H9 (cell line): ENCODE measurements around the gene PROK1. TPM values are rescaled to one million over a fixed set of nuclear protein-coding genes. Genes with fewer than 3 reads are reported as not detected.

Experiments
- DNase-seq: peaks from one replicate; pipeline ENCODE4 v3.0.0-alpha.2; 2017
- H2AFZ ChIP-seq: one replicate; pipeline ENCODE4 v1.6.1; 2013; ENCODE audit warnings: mild to moderate bottlenecking, low read length, control low read depth, moderate library complexity
- H2AK5ac ChIP-seq: 2 replicates; pipeline ENCODE4 v1.6.1; 2013; ENCODE audit warnings: low read length, control low read depth, mixed read lengths; ENCODE audit not compliant: insufficient read length
- H2BK120ac ChIP-seq: one replicate; pipeline ENCODE4 v1.6.1; 2013; ENCODE audit warnings: low read depth, mild to moderate bottlenecking, low read length, control low read depth, inconsistent platforms; ENCODE audit not compliant: poor library complexity, severe bottlenecking
- H2BK12ac ChIP-seq: 2 replicates; pipeline ENCODE4 v1.6.1; 2013; ENCODE audit warnings: low read length, control low read depth, mixed read lengths, low read depth; ENCODE audit not compliant: insufficient read length
- H2BK15ac ChIP-seq: 2 replicates; pipeline ENCODE4 v1.6.1; 2013; ENCODE audit warnings: low read depth, low read length, control low read depth
- H2BK20ac ChIP-seq: one replicate; pipeline ENCODE4 v1.6.1; 2013; ENCODE audit warnings: low read depth, mild to moderate bottlenecking, low read length, control low read depth, inconsistent platforms; ENCODE audit not compliant: poor library complexity, severe bottlenecking
- H2BK5ac ChIP-seq: 2 replicates; pipeline ENCODE4 v1.6.1; 2013; ENCODE audit warnings: low read length, control low read depth, mixed read lengths; ENCODE audit not compliant: insufficient read length
- H3K14ac ChIP-seq: 2 replicates; pipeline ENCODE4 v1.6.1; 2013; ENCODE audit warnings: low read length, control low read depth; ENCODE audit not compliant: insufficient read depth
- H3K18ac ChIP-seq: 2 replicates; pipeline ENCODE4 v1.6.1; 2013; ENCODE audit warnings: low read depth, mild to moderate bottlenecking, mixed read lengths, low read length, control low read depth; ENCODE audit not compliant: insufficient read length
- H3K23ac ChIP-seq: 2 replicates; pipeline ENCODE4 v1.6.1; 2013; ENCODE audit warnings: low read length, control low read depth, mixed read lengths, low read depth; ENCODE audit not compliant: insufficient read length
- H3K23me2 ChIP-seq: 2 replicates; pipeline ENCODE4 v1.6.1; 2013; ENCODE audit warnings: low read depth, mild to moderate bottlenecking, mixed read lengths, low read length, control low read depth; ENCODE audit not compliant: insufficient read length, poor library complexity, severe bottlenecking
- H3K27ac ChIP-seq: 2 replicates; pipeline ENCODE4 v1.5.1; 2013; ENCODE audit warnings: low read length, control low read depth, mixed read lengths, low read depth; ENCODE audit not compliant: insufficient read length
- H3K27me3 ChIP-seq: 2 replicates; pipeline ENCODE4 v1.6.1; 2013; ENCODE audit warnings: low read length, control low read depth, inconsistent platforms; ENCODE audit not compliant: insufficient read depth
- H3K4ac ChIP-seq: 2 replicates; pipeline ENCODE4 v1.6.1; 2013; ENCODE audit warnings: low read depth, mild to moderate bottlenecking, control low read depth, inconsistent platforms, low read length, moderate library complexity
- H3K4me1 ChIP-seq: 2 replicates; pipeline ENCODE4 v1.6.1; 2013; ENCODE audit warnings: low read length, control low read depth, inconsistent platforms; ENCODE audit not compliant: insufficient read depth
- H3K4me2 ChIP-seq: 2 replicates; pipeline ENCODE4 v1.6.1; 2013; ENCODE audit warnings: low read length, control low read depth, mixed read lengths; ENCODE audit not compliant: insufficient read length, insufficient read depth
- H3K56ac ChIP-seq: 2 replicates; pipeline ENCODE4 v1.6.1; 2013; ENCODE audit warnings: low read depth, mild to moderate bottlenecking, mixed read lengths, low read length, control low read depth; ENCODE audit not compliant: insufficient read length
- H3K79me1 ChIP-seq: 2 replicates; pipeline ENCODE4 v1.6.1; 2013; ENCODE audit warnings: low read depth, mild to moderate bottlenecking, moderate library complexity, low read length, control low read depth, inconsistent platforms; ENCODE audit not compliant: insufficient read depth, poor library complexity, severe bottlenecking
- H3K79me2 ChIP-seq: 2 replicates; pipeline ENCODE4 v1.6.1; 2013; ENCODE audit warnings: low read length, control low read depth, inconsistent platforms; ENCODE audit not compliant: insufficient read depth
- H3K9ac ChIP-seq: 2 replicates; pipeline ENCODE4 v1.6.1; 2013; ENCODE audit warnings: low read length, control low read depth, mixed read lengths; ENCODE audit not compliant: insufficient read length; ENCODE audit errors: extremely low read depth
- H3K9me3 ChIP-seq: one replicate; pipeline ENCODE4 v1.6.1; 2013; ENCODE audit warnings: low read depth, low read length, inconsistent platforms; ENCODE audit not compliant: control insufficient read depth
- H3T11ph ChIP-seq: one replicate; pipeline ENCODE4 v1.6.1; 2013; ENCODE audit warnings: mild to moderate bottlenecking, low read length, control low read depth, inconsistent platforms
- H4K20me1 ChIP-seq: one replicate; pipeline ENCODE4 v1.6.1; 2013; ENCODE audit not compliant: control insufficient read depth, insufficient read length, insufficient read depth
- H4K5ac ChIP-seq: 2 replicates; pipeline ENCODE4 v1.6.1; 2013; ENCODE audit warnings: low read depth, mild to moderate bottlenecking, mixed read lengths, low read length, control low read depth; ENCODE audit not compliant: insufficient read length
- H4K8ac ChIP-seq: replicated peaks from 2 replicates; pipeline ENCODE4 v1.6.1; 2013; ENCODE audit warnings: low read length, control low read depth, mixed read lengths, low read depth; ENCODE audit not compliant: insufficient read length
- H4K91ac ChIP-seq: 2 replicates; pipeline ENCODE4 v1.6.1; 2013; ENCODE audit warnings: low read depth, mild to moderate bottlenecking, moderate library complexity, mixed read lengths, low read length, control low read depth; ENCODE audit not compliant: insufficient read length
- H3K27ac Mint-ChIP-seq, 3 experiments: 2 replicates in 2 of 3; 3 replicates in 1 of 3; pipeline ENCODE4 v1.8.0; 2020 to 2021; ENCODE audit warnings: mixed read lengths in 3 of 3, mild to moderate bottlenecking in 1 of 3, moderate library complexity in 1 of 3
- H3K27me3 Mint-ChIP-seq: 2 replicates; pipeline ENCODE4 v1.8.0; 2021; ENCODE audit warnings: low read depth, mild to moderate bottlenecking, moderate library complexity, mixed read lengths
- H3K36me3 Mint-ChIP-seq, 3 experiments: 2 replicates in 2 of 3; 3 replicates in 1 of 3; pipeline ENCODE4 v1.8.0; 2020 to 2021; ENCODE audit warnings: low read depth in 3 of 3, mixed read lengths in 3 of 3; ENCODE audit not compliant: insufficient read depth in 1 of 3
- H3K4me1 Mint-ChIP-seq, 2 experiments: 2 replicates each; pipeline ENCODE4 v1.8.0; 2020; ENCODE audit warnings: mixed read lengths in 2 of 2
- H3K4me3 Mint-ChIP-seq, 2 experiments: 2 replicates in 1 of 2; 3 replicates in 1 of 2; pipeline ENCODE4 v1.8.0; 2020 to 2021; ENCODE audit warnings: mild to moderate bottlenecking in 2 of 2, mixed read lengths in 2 of 2, moderate library complexity in 1 of 2
- H3K9me3 Mint-ChIP-seq, 2 experiments: 2 replicates in 1 of 2; 3 replicates in 1 of 2; pipeline ENCODE4 v1.8.0; 2020; ENCODE audit warnings: mild to moderate bottlenecking in 2 of 2, mixed read lengths in 2 of 2, moderate library complexity in 1 of 2
- WGBS: extraction: QIAGEN DNeasy Blood & Tissue Kit; methylation state at CpG from one replicate; pipeline ENCODE4 v1.1.7; 2013; ENCODE audit warnings: missing lambda C conversion rate, low lambda C conversion rate, mixed read lengths; ENCODE audit not compliant: insufficient read length; ENCODE audit errors: extremely low coverage; 5-methylcytosine and 5-hydroxymethylcytosine counted together
- total RNA-seq: library from RNA; stranded (reverse); gene quantifications from 2 replicates; pipeline ENCODE4 v1.2.1, GENCODE V29; 2021
- TF ChIP-seq, protein P1 (sequence below): fragments of 200-600 bp; sonication (generic); conservative IDR thresholded peaks from 3 replicates; pipeline ENCODE4 v1.8.0; 2021; ENCODE audit warnings: antibody characterized with exemption, mild to moderate bottlenecking

Gene PROK1
- total RNA-seq, 1 experiment from 2014 or later = not detected

- Histone ChIP-seq H2BK15ac (no peak overlapping the region), H4K5ac (no peak overlapping the region), H3K14ac (no peak overlapping the region), H4K20me1 (no peaks in the 10 kb centered on the region), H3K23me2 (no peaks in the 10 kb centered on the region), H3T11ph (no peak overlapping the region), H4K91ac (no peak overlapping the region), H2BK12ac (no peak overlapping the region), H2BK5ac (no peak overlapping the region), H3K79me1 (no peaks in the 10 kb centered on the region), H3K23ac (no peak overlapping the region), H3K9me3 (no peaks in the 10 kb centered on the region), H3K4me1 (no peaks in the 10 kb centered on the region; the same call in 1 of the 2 replicates), H3K27ac (no peak overlapping the region), H3K9ac (no peak overlapping the region), H2AK5ac (no peak overlapping the region), H2AFZ (no peak overlapping the region), H4K8ac (no peak overlapping the region), H3K4ac (no peak overlapping the region), H3K79me2 (no peaks in the 10 kb centered on the region), H3K4me2 (no peak overlapping the region), H3K56ac (no peak overlapping the region), H2BK20ac (no peak overlapping the region), H2BK120ac (no peak overlapping the region), H3K18ac (no peak overlapping the region), H3K27me3 (no peaks in the 10 kb centered on the region; the same call in 1 of the 2 replicates)
- H3K27ac Mint-ChIP-seq = no peak overlapping the region
- H3K4me1 Mint-ChIP-seq = peaks cover 21 to 22% of the 10 kb centered on the region in 2 experiments
- H3K9me3 Mint-ChIP-seq = no peaks in the 10 kb centered on the region
- WGBS = no CpG with 5 or more reads among the region's 4 CpGs
- no peak overlapping the region for H3K4me3 Mint-ChIP-seq
- TF ChIP-seq, protein P1, sequence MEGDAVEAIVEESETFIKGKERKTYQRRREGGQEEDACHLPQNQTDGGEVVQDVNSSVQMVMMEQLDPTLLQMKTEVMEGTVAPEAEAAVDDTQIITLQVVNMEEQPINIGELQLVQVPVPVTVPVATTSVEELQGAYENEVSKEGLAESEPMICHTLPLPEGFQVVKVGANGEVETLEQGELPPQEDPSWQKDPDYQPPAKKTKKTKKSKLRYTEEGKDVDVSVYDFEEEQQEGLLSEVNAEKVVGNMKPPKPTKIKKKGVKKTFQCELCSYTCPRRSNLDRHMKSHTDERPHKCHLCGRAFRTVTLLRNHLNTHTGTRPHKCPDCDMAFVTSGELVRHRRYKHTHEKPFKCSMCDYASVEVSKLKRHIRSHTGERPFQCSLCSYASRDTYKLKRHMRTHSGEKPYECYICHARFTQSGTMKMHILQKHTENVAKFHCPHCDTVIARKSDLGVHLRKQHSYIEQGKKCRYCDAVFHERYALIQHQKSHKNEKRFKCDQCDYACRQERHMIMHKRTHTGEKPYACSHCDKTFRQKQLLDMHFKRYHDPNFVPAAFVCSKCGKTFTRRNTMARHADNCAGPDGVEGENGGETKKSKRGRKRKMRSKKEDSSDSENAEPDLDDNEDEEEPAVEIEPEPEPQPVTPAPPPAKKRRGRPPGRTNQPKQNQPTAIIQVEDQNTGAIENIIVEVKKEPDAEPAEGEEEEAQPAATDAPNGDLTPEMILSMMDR = no peak
- no peaks in the 10 kb centered on the region for H3K36me3 Mint-ChIP-seq
- H3K27me3 Mint-ChIP-seq = peaks cover 14% of the 10 kb centered on the region
- DNase-seq = no peak
These were observed 24.1 kb upstream of the PROK1 start for GRCh38 chr1:110426854-110427253.
